ENCODE data around the gene FRMD8. TPM values are rescaled to one million over a fixed set of nuclear protein-coding genes. Genes with fewer than 3 reads are reported as not detected.
A peak's percentile ranks its signal among the peaks of the same experiment; 100 is the strongest.

Gene FRMD8
- total RNA-seq, 6 experiments from 2014 or later = 7.7 to 17.1 (median 14.3) TPM

GRCh38 chr11:65357856-65358356, 28.5 kb upstream of the FRMD8 start:
- Histone ChIP-seq H3K36me3 (no peaks in the 10 kb centered on the region), H3K27ac (peak overlapping the region in 1 of 3 donors; percentile 40)
- DNase-seq = peak; percentile 36 to 86 (median 81)

GRCh38 chr11:65362320-65362931, 24.0 kb upstream of the FRMD8 start:
- H3K4me1 ChIP-seq = peaks cover 0 to 16% (median 8%) of the 10 kb centered on the region in 4 donors
- no peaks in the 10 kb centered on the region for H3K9me3 ChIP-seq
- no peaks in the 10 kb centered on the region for H3K27me3 ChIP-seq
- DNase-seq (no peak), ATAC-seq (no peak)
- H3K36me3 ChIP-seq = no peaks in the 10 kb centered on the region
- intact Hi-C loops (cut with DNase I) = loop anchor here (5.0 to 10.0 kb wide), 2 partner anchors 52 to 155 kb away; no protein-coding TSS in a partner anchor
- peak overlapping the region in 1 of 3 donors; percentile 29 for H3K27ac ChIP-seq
- H3K4me3 ChIP-seq = no peak overlapping the region
- 67% methylated on average over 9 of the region's 10 CpGs for WGBS (ENCODE audit: insufficient coverage, low coverage, low lambda C conversion rate, missing lambda C conversion rate)
- TF ChIP-seq POLR2A (IDR thresholded peaks at IDR 0.05) = no peak
- TF ChIP-seq, protein P1, sequence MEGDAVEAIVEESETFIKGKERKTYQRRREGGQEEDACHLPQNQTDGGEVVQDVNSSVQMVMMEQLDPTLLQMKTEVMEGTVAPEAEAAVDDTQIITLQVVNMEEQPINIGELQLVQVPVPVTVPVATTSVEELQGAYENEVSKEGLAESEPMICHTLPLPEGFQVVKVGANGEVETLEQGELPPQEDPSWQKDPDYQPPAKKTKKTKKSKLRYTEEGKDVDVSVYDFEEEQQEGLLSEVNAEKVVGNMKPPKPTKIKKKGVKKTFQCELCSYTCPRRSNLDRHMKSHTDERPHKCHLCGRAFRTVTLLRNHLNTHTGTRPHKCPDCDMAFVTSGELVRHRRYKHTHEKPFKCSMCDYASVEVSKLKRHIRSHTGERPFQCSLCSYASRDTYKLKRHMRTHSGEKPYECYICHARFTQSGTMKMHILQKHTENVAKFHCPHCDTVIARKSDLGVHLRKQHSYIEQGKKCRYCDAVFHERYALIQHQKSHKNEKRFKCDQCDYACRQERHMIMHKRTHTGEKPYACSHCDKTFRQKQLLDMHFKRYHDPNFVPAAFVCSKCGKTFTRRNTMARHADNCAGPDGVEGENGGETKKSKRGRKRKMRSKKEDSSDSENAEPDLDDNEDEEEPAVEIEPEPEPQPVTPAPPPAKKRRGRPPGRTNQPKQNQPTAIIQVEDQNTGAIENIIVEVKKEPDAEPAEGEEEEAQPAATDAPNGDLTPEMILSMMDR (IDR thresholded peaks at IDR 0.05) = no peak

More at GRCh38 chr11:65357856-65358356, 28.5 kb upstream of the FRMD8 start:
- WGBS (ENCODE audit: insufficient coverage, low coverage, low lambda C conversion rate, missing lambda C conversion rate) = 34% methylated on average over 5 of the region's 8 CpGs
- H3K27me3 ChIP-seq = no peaks in the 10 kb centered on the region
- TF ChIP-seq, protein P1 (IDR thresholded peaks at IDR 0.05) = no peak
- no peak for TF ChIP-seq POLR2A (IDR thresholded peaks at IDR 0.05)
- intact Hi-C loops (cut with DNase I) = loop anchor here in 1 of 2 donors (5.0 kb wide), 1 partner anchor 34 kb away; no protein-coding TSS in a partner anchor
- peak; percentile 25 to 58 (median 55) for ATAC-seq
- H3K9me3 ChIP-seq = no peaks in the 10 kb centered on the region
- no peak overlapping the region for H3K4me3 ChIP-seq
- H3K4me1 ChIP-seq = peaks cover 0 to 35% (median 10%) of the 10 kb centered on the region in 4 donors

- DNase-seq (no peak), ATAC-seq (no peak)
- Histone ChIP-seq H3K27me3 (no peaks in the 10 kb centered on the region), H3K4me3 (no peak overlapping the region), H3K9me3 (no peaks in the 10 kb centered on the region), H3K27ac (peak overlapping the region in 1 of 3 donors; percentile 29), H3K36me3 (no peaks in the 10 kb centered on the region), H3K4me1 (peaks cover 0 to 11% (median 5%) of the 10 kb centered on the region in 4 donors)
- intact Hi-C loops (cut with DNase I) = loop anchor here (5.0 to 10.0 kb wide), 2 partner anchors 52 to 154 kb away; no protein-coding TSS in a partner anchor
- TF ChIP-seq POLR2A (IDR thresholded peaks at IDR 0.05) = no peak
- TF ChIP-seq, protein P1 (IDR thresholded peaks at IDR 0.05) = no peak
- 78% methylated on average over 6 of the region's 6 CpGs for WGBS (ENCODE audit: insufficient coverage, low coverage, low lambda C conversion rate, missing lambda C conversion rate)
Measured at GRCh38 chr11:65362966-65363365, 23.5 kb upstream of the FRMD8 start.

- DNase-seq (no peak), ATAC-seq (no peak)
- Histone ChIP-seq H3K36me3 (no peaks in the 10 kb centered on the region), H3K4me1 (peaks cover 0 to 7% (median 1%) of the 10 kb centered on the region in 4 donors), H3K27ac (no peak overlapping the region), H3K27me3 (no peaks in the 10 kb centered on the region), H3K9me3 (no peaks in the 10 kb centered on the region), H3K4me3 (no peak overlapping the region)
- no peak for TF ChIP-seq POLR2A (IDR thresholded peaks at IDR 0.05)
- TF ChIP-seq, protein P1 (IDR thresholded peaks at IDR 0.05) = no peak
- intact Hi-C loops (cut with DNase I) = loop anchor here (5.0 to 10.0 kb wide), 2 partner anchors 51 to 154 kb away; no protein-coding TSS in a partner anchor
- 59% methylated on average over 3 of the region's 3 CpGs for WGBS (ENCODE audit: insufficient coverage, low coverage, low lambda C conversion rate, missing lambda C conversion rate)
Measured at GRCh38 chr11:65363770-65364169, 22.7 kb upstream of the FRMD8 start.
